K562 (cell line): ENCODE results near the gene RBBP8. TPM values are rescaled to one million over a fixed set of nuclear protein-coding genes. Genes with fewer than 3 reads are reported as not detected.

ENCODE experiments used
- CREB1 ChIP-seq, 2 experiments: sonication (generic) in 1 of 2; formaldehyde crosslinking in 1 of 2; IDR thresholded peaks; 2 replicates each; pipeline versions ENCODE4 v1.6.1 to v1.8.0; 2012 to 2022; ENCODE audit warnings: inconsistent platforms in 1 of 2, mild to moderate bottlenecking in 1 of 2, missing genetic modification reagents in 1 of 2, moderate library complexity in 1 of 2
- CREB3 ChIP-seq: fragments of 450-650 bp; conservative IDR thresholded peaks from 2 replicates; pipeline ENCODE4 v1.6.1; 2016; ENCODE audit warnings: missing genetic modification characterization, low read depth, mild to moderate bottlenecking, missing compliant biosample characterization, moderate library complexity
- CTCFL ChIP-seq: IDR thresholded peaks from 2 replicates; pipeline ENCODE4 v1.6.1; 2011; ENCODE audit warnings: borderline replicate concordance, low read depth, mild to moderate bottlenecking, moderate library complexity, low read length; ENCODE audit not compliant: insufficient read depth, poor library complexity, severe bottlenecking
- CXXC5 ChIP-seq: fragments of 250-450 bp; sonication (Bioruptor Pico); IDR thresholded peaks from 2 replicates; pipeline ENCODE4 v1.8.0; 2022; ENCODE audit warnings: inconsistent platforms, mild to moderate bottlenecking, moderate library complexity
- ERF ChIP-seq: fragments of 450-650 bp; formaldehyde crosslinking; IDR thresholded peaks from 2 replicates; pipeline ENCODE4 v1.4.0; 2020; ENCODE audit warnings: mild to moderate bottlenecking, mixed read lengths
- HDAC2 ChIP-seq: fragments of 450-650 bp; IDR thresholded peaks from 2 replicates; pipeline ENCODE4 v1.6.1; 2016; ENCODE audit warnings: mild to moderate bottlenecking
- HDAC8 ChIP-seq: fragments of 450-650 bp; IDR thresholded peaks from 2 replicates; pipeline ENCODE4 v1.6.1; 2016; ENCODE audit warnings: mild to moderate bottlenecking, missing genetic modification characterization, moderate library complexity, missing compliant biosample characterization
- HNRNPLL ChIP-seq: fragments of 200-400 bp; formaldehyde crosslinking; IDR thresholded peaks from 2 replicates; pipeline ENCODE4 v1.6.1; 2017; ENCODE audit warnings: low read length, low read depth, mild to moderate bottlenecking; ENCODE audit not compliant: poor library complexity, severe bottlenecking
- KDM1A ChIP-seq, 2 experiments: fragments of 450-650 bp; IDR thresholded peaks; 2 replicates each; pipeline ENCODE4 v1.6.1; 2016; ENCODE audit warnings: mild to moderate bottlenecking in 2 of 2
- MBD2 ChIP-seq: sonication (generic); IDR thresholded peaks from 2 replicates; pipeline ENCODE4 v1.6.1; 2016; ENCODE audit warnings: low read depth, borderline replicate concordance
- NEUROD1 ChIP-seq: fragments of 150-350 bp; IDR thresholded peaks from 2 replicates; pipeline ENCODE4 v1.6.1; 2014; ENCODE audit warnings: borderline replicate concordance, low read length, low read depth; ENCODE audit not compliant: partially characterized antibody
- NR2C2 ChIP-seq, 2 experiments: fragments of 200-800 bp in 1 of 2; sonication (Bioruptor generic) in 1 of 2; sonication (generic) in 1 of 2; formaldehyde crosslinking in 1 of 2; IDR thresholded peaks; 2 replicates each; pipeline versions ENCODE4 v1.6.1 to v1.8.0; 2016 to 2022; ENCODE audit warnings: mild to moderate bottlenecking in 1 of 2, missing compliant biosample characterization in 1 of 2, missing genetic modification characterization in 1 of 2, missing genetic modification reagents in 1 of 2
- PML ChIP-seq: IDR thresholded peaks from 2 replicates; pipeline ENCODE4 v1.6.1; 2012; ENCODE audit warnings: low read length, inconsistent platforms
- SMAD4 ChIP-seq: fragments of 250-450 bp; sonication (Bioruptor Pico); conservative IDR thresholded peaks from 2 replicates; pipeline ENCODE4 v1.8.0; 2021; ENCODE audit warnings: inconsistent platforms, mild to moderate bottlenecking, moderate library complexity
- SMARCC2 ChIP-seq: fragments of 450-650 bp; IDR thresholded peaks from 2 replicates; pipeline ENCODE4 v1.6.1; 2017; ENCODE audit warnings: antibody characterized with exemption, moderate library complexity, mild to moderate bottlenecking, low read depth
- ZBTB17 ChIP-seq: fragments of 450-650 bp; formaldehyde crosslinking; IDR thresholded peaks from 2 replicates; pipeline ENCODE4 v1.4.0; 2020; ENCODE audit warnings: mild to moderate bottlenecking
- ZNF282 ChIP-seq: sonication (generic); formaldehyde crosslinking; IDR thresholded peaks from 2 replicates; pipeline ENCODE4 v1.8.1; 2023; ENCODE audit warnings: missing genetic modification reagents
- ZNF785 ChIP-seq: fragments of 250-450 bp; sonication (Bioruptor Pico); IDR thresholded peaks from 2 replicates; pipeline ENCODE4 v1.4.0; 2020; ENCODE audit warnings: mild to moderate bottlenecking
- polyA plus RNA-seq, 8 experiments: library from polyadenylated mRNA; depleted of rRNA in 4 of 8; stranded (reverse) in 5 of 8; unstranded in 3 of 8; fragments of >200 nt; fragmentation: Nextera tagmentation in 2 of 8; fragmentation: Illumina TruSeq in 1 of 8; extraction: Ambion mirVana in 2 of 8; extraction: Trizol in 1 of 8; gene quantifications; 2 replicates each; pipeline versions ENCODE4 v1.2.1 to v1.2.3, GENCODE V29; 2011 to 2014; ENCODE audit warnings: inconsistent platforms in 1 of 8, missing spikeins in 1 of 8
- total RNA-seq, 7 experiments: library from RNA; depleted of rRNA in 6 of 7; stranded (reverse); fragments of >200 nt in 6 of 7; fragmentation: Illumina TruSeq in 2 of 7; extraction: Trizol in 2 of 7; gene quantifications; 2 replicates each; pipeline versions ENCODE4 v1.2.1 to v1.2.3, GENCODE V29; 2011 to 2021; ENCODE audit warnings: low replicate concordance in 1 of 7
- TF ChIP-seq, protein P1 (sequence below): fragments of 250-450 bp; sonication (Bioruptor Pico); IDR thresholded peaks from 2 replicates; pipeline ENCODE4 v1.9.0; 2021; ENCODE audit warnings: mild to moderate bottlenecking, inconsistent platforms
- TF ChIP-seq, protein P2 (sequence below): fragments of 250-450 bp; sonication (Bioruptor Pico); IDR thresholded peaks from 2 replicates; pipeline ENCODE4 v1.5.1; 2021; ENCODE audit warnings: mild to moderate bottlenecking

The RBBP8 gene
- total and polyA plus RNA-seq, 9 of the 15 experiments (the other 6 are each of a cell fraction or from before 2014, with no cell fraction given) = 28.4 to 63.1 (median 48.9) TPM

DNA sequence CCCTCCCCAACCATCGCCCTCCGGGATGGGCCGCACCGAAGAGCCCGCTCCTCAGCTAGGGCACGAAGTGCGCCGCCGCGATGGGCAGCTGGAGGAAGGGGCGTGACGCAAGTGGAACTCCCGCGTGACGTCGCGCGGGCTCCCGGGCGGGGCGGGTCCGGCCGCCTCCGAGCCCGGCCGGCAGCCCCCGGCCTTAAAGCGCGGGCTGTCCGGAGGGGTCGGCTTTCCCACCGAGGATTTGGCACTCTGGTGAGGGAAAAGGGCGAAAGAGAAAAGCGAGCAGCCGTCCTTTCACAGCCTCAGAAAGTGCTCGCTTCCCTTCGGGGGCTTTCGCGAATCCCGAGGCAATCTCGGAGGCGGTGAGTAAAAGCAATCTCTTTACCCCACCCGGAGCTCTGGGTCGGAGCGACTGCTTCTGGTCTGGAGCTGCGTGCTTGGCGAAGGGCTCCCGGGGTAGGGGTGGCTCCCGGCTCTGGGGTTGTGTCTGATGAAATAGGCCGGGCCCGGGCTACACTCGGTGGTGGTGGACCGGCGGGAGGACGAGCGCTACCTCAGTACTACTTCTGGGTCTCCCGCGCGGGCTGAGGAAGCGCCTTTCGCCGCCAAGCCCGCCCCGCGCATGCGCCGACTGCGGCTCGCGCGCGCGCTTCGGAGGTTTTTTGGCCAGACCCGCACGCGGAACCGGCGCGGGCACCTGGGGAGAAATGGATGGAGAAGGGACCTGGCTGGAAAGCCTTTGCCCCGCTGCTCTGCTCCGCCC, at the start of gene RBBP8 (continued):
- peak; percentile 9 for TF ChIP-seq CTCFL
- no peak for TF ChIP-seq NR2C2 (CRISPR knock-in tag; IDR thresholded peaks at IDR 0.05)
- peak; percentile 47; the same call in 1 of the 2 replicates for TF ChIP-seq NR2C2 (tag; IDR thresholded peaks at IDR 0.05)
- peak; percentile 30; the same call in 1 of the 2 replicates for TF ChIP-seq ERF (CRISPR knock-in tag)
- TF ChIP-seq SMARCC2 = no peak
- TF ChIP-seq NEUROD1 = no peak
- TF ChIP-seq ZNF785 (CRISPR knock-in tag) = no peak
- TF ChIP-seq, protein P1, sequence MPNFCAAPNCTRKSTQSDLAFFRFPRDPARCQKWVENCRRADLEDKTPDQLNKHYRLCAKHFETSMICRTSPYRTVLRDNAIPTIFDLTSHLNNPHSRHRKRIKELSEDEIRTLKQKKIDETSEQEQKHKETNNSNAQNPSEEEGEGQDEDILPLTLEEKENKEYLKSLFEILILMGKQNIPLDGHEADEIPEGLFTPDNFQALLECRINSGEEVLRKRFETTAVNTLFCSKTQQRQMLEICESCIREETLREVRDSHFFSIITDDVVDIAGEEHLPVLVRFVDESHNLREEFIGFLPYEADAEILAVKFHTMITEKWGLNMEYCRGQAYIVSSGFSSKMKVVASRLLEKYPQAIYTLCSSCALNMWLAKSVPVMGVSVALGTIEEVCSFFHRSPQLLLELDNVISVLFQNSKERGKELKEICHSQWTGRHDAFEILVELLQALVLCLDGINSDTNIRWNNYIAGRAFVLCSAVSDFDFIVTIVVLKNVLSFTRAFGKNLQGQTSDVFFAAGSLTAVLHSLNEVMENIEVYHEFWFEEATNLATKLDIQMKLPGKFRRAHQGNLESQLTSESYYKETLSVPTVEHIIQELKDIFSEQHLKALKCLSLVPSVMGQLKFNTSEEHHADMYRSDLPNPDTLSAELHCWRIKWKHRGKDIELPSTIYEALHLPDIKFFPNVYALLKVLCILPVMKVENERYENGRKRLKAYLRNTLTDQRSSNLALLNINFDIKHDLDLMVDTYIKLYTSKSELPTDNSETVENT (CRISPR knock-in tag) = peak; percentile 54; the same call in 1 of the 2 replicates
- TF ChIP-seq HDAC8 = no peak
- TF ChIP-seq HDAC2 = peak; percentile 11; the same call in 1 of the 2 replicates
- peak; percentile 29; the same call in 1 of the 2 replicates for TF ChIP-seq PML
- TF ChIP-seq KDM1A (IDR thresholded peaks at IDR 0.05) = peak in 1 of 2 experiments; percentile 43; a peak in 1 of 4 replicates
- TF ChIP-seq, protein P2, sequence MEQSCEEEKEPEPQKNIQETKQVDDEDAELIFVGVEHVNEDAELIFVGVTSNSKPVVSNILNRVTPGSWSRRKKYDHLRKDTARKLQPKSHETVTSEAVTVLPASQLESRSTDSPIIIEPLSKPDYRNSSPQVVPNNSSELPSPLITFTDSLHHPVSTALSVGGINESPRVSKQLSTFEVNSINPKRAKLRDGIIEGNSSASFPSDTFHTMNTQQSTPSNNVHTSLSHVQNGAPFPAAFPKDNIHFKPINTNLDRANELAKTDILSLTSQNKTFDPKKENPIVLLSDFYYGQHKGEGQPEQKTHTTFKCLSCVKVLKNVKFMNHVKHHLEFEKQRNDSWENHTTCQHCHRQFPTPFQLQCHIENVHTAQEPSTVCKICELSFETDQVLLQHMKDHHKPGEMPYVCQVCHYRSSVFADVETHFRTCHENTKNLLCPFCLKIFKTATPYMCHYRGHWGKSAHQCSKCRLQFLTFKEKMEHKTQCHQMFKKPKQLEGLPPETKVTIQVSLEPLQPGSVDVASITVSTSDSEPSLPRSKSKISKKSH = no peak
- TF ChIP-seq CREB3 (tag) = no peak
- no peak for TF ChIP-seq ZBTB17 (CRISPR knock-in tag)
- no peak for TF ChIP-seq ZNF282
- peak; percentile 73 for TF ChIP-seq CXXC5 (CRISPR knock-in tag)
- TF ChIP-seq CREB1 (IDR thresholded peaks at IDR 0.05) = peak; percentile 93
- TF ChIP-seq CREB1 (CRISPR knock-in tag; IDR thresholded peaks at IDR 0.05) = peak; percentile 89
- TF ChIP-seq SMAD4 (CRISPR knock-in tag) = peak; percentile 49
- TF ChIP-seq HNRNPLL = peak; percentile 65
- TF ChIP-seq MBD2 = peak; percentile 15; the same call in 1 of the 2 replicates
